ENCODE results near the gene STX18. TPM values are rescaled to one million over a fixed set of nuclear protein-coding genes. Genes with fewer than 3 reads are reported as not detected.
A peak's percentile ranks its signal among the peaks of the same experiment; 100 is the strongest.

Gene STX18
- total and polyA plus RNA-seq, 2 donors (not counting 3 experiments of a cell fraction or from before 2014, with no cell fraction given), result 30.7 to 31.2 TPM

GRCh38 chr4:4477391-4477790, 64.5 kb downstream of the STX18 start:
- no peaks in the 10 kb centered on the region for H3K9me1 ChIP-seq (replicated peaks; ENCODE audit: control insufficient read depth, extremely low read depth, insufficient read depth, low read length)
- H3K36me3 ChIP-seq (ENCODE audit: control insufficient read depth in 2 of 2, extremely low read depth in 1 of 2, insufficient read depth in 2 of 2, low read length in 2 of 2), result no peaks in the 10 kb centered on the region
- FAIRE-seq, result no peak
- dilution Hi-C loops (cut with MboI; ENCODE audit: extremely low pct_ligation_motif_present, low sequenced_read_pairs) (no loop called here), intact Hi-C loops (cut with micrococcal nuclease) (no loop called here)
- DNase-seq (ENCODE audit: low read depth, low spot score), result peak; percentile 5
- peaks cover 6% of the 10 kb centered on the region for H3K4me1 ChIP-seq (ENCODE audit: control insufficient read depth, extremely low read depth, insufficient read depth, low read length)
- TF ChIP-seq JUN (IDR thresholded peaks at IDR 0.05; ENCODE audit: borderline replicate concordance, insufficient read depth, insufficient read length, low read depth) (no peak), POLR2AphosphoS5 (IDR thresholded peaks at IDR 0.05; ENCODE audit: insufficient read depth, low read depth, low read length) (no peak), POLR2A (IDR thresholded peaks at IDR 0.05; ENCODE audit: low read depth, low read length) (no peak), FOS (IDR thresholded peaks at IDR 0.05; ENCODE audit: borderline replicate concordance, insufficient read depth, low read length) (no peak), GATA2 (IDR thresholded peaks at IDR 0.05; ENCODE audit: insufficient read depth, insufficient read length, low read depth, low read length) (no peak), CTCF (IDR thresholded peaks at IDR 0.05; ENCODE audit: extremely low read depth in 1 of 2, insufficient read depth in 1 of 2, low read depth in 1 of 2, low read length in 2 of 2) (no peak), MAX (IDR thresholded peaks at IDR 0.05; ENCODE audit: insufficient read depth, insufficient read length) (no peak), EZH2 (IDR thresholded peaks at IDR 0.05; ENCODE audit: borderline replicate concordance, low read depth, low read length, severe bottlenecking) (no peak), MYC (IDR thresholded peaks at IDR 0.05; ENCODE audit: low read depth, low read length) (no peak)
- BruUV-seq (replicated peaks), result no TSS peak
- H3K9ac ChIP-seq (replicated peaks; ENCODE audit: extremely low read depth, insufficient read depth, low read length), result no peak overlapping the region
- ChIA-PET POLR2A (no interaction called here), CTCF (interaction anchor here (0.7 to 3.5 kb wide), 4 partner anchors 11 to 47 kb away, joined by 3 to 13 read pairs (median 4); no protein-coding TSS in a partner anchor)
- no peak overlapping the region for H2AFZ ChIP-seq (ENCODE audit: low read depth, low read length)
- no peak overlapping the region for H3K4me3 ChIP-seq (replicated peaks in 1 of 3; ENCODE audit: insufficient read depth in 1 of 3, low read depth in 1 of 3, low read length in 3 of 3)
- no peak overlapping the region for H3K27ac ChIP-seq (ENCODE audit: insufficient read depth, low read depth, low read length)
- peaks cover 9% of the 10 kb centered on the region for H3K79me2 ChIP-seq (ENCODE audit: control insufficient read depth, insufficient read depth, low read length)
- no peaks in the 10 kb centered on the region for H3K27me3 ChIP-seq (ENCODE audit: control insufficient read depth in 2 of 2, insufficient read depth in 2 of 2, low read length in 2 of 2)
- no peak overlapping the region for H3K4me2 ChIP-seq (ENCODE audit: insufficient read depth, low read length)
- H3K9me3 ChIP-seq (replicated peaks; ENCODE audit: control insufficient read depth, insufficient read depth, low read length), result no peaks in the 10 kb centered on the region
- no peaks in the 10 kb centered on the region for H4K20me1 ChIP-seq (replicated peaks; ENCODE audit: control insufficient read depth, extremely low read depth, insufficient read depth, low read length)
